PFSK-1 (cell line): ENCODE measurements around the gene FAM53B.

ENCODE experiments used
- POLR2AphosphoS5 ChIP-seq: IDR thresholded peaks from 2 replicates; pipeline ENCODE4 v1.6.1; 2012; ENCODE audit warnings: low read depth, mild to moderate bottlenecking, control low read depth, low read length, moderate library complexity
- TAF1 ChIP-seq: IDR thresholded peaks from 2 replicates; pipeline ENCODE4 v1.6.1; 2012; ENCODE audit warnings: low read length, control low read depth, borderline replicate concordance; ENCODE audit not compliant: insufficient read depth

GRCh38 chr10:124599588-124600050, 144.6 kb downstream of the FAM53B start:
- no peak for TF ChIP-seq POLR2AphosphoS5
- TF ChIP-seq TAF1: no peak
